GM21825 (cell line): Measurements from ENCODE around the gene RALGPS1.

Source experiments
- ATAC-seq: cut with Tn5 transposase; IDR thresholded peaks from one replicate; pipeline ENCODE4 v1.9.1; 2021; ENCODE audit warnings: mild to moderate bottlenecking, moderate library complexity; ENCODE audit not compliant: unreplicated experiment

Gene RALGPS1

GRCh38 chr9:127114606-127115005 lies 200.0 kb downstream of the RALGPS1 start:
- no peak for ATAC-seq

- no peak for ATAC-seq
Measured at GRCh38 chr9:127116088-127116726, 201.6 kb downstream of the RALGPS1 start.

DNA sequence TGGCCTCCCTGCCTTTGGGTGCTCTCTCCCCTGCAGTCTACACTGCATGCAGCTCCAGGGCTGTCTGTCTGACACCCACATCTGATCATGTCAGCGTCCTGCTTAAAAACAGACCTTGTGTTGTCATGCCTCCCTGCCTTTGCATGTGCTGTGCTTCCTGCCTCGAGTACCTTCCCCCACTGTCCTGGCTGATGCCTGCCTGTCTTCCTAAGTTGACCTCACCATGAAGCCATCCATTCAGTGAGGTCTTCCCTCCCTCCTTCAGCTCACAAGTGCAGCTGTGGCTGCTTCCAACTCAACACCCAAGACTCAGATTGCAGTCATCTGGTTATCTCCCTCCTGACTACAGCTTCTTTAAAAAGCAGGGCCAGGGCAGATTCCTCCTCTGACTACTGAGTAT lies 202.4 kb downstream of the RALGPS1 start:
- ATAC-seq: no peak

DNA sequence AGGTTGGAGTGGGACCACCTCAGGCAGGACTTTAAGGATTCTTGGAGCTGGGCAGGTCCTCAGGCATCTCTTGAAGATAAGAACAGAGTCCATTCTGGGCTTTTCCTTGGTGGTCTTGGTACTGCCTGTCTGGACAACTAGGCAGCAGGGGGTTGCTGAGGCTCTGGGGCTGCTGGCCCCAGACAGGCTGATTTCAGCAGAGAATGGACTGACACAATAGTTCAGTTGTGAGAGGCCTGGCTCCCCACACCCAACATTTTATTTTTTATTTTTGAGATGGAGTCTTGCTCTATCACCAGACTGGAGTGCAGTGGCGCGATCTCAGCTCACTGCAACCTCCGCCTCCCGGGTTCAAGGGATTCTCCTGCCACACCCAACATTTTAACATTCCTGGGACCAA lies 203.2 kb downstream of the RALGPS1 start:
- ATAC-seq: no peak

DNA sequence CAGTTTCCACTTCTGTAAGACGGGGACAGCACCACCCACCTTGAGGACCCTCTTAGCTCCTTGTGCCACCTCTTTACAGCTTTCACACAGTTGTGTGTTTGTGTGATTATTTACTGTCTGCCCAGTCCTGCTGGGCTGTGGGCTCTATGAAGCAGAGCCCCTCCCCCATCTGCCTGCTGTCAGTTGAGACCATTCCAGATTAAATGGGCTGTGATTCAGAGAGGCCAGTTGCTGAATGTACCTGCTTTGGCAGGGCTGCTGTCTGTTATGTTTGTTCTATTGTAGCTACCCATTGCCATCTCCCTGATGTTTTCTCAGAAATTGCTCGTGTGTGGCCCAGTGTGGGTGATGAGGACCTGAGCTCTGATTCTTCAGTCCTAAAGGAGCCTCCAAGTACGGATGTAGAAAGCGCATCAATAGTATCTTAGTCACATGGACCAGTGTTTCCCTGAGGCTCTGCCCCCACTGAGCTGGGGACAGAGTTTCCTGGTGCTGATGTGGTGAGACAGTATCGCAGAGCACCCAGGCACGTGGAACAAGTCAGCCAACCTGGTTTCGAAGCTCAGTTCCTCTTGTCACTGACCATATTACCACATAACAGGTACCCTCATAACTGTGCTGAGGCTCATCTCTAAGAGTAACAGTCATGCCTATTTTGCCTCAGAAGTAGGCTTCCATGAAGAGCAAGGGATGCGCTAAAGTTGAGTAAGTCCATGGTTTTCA lies 204.2 kb downstream of the RALGPS1 start:
- no peak for ATAC-seq

DNA sequence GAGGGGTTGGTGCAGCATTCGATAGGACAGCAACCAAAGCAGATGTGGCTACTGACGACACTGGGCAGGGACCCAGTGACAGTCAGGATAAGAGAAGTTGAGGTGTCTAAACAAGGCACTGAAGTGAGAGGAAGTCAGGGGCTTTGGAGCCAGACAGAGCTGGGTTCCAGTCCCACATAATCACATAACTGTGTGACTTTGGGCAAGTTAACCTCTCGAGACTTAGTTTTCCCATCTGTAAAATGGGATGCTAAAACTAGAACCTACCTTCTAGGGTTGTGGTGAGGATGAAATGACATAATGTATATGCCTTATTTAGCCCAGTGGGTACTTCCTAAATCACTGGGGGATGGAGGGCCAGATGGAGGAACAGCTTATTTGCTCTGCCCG lies 204.7 kb downstream of the RALGPS1 start:
- ATAC-seq: no peak

GRCh38 chr9:127121628-127122175 lies 207.1 kb downstream of the RALGPS1 start:
- ATAC-seq: no peak

DNA sequence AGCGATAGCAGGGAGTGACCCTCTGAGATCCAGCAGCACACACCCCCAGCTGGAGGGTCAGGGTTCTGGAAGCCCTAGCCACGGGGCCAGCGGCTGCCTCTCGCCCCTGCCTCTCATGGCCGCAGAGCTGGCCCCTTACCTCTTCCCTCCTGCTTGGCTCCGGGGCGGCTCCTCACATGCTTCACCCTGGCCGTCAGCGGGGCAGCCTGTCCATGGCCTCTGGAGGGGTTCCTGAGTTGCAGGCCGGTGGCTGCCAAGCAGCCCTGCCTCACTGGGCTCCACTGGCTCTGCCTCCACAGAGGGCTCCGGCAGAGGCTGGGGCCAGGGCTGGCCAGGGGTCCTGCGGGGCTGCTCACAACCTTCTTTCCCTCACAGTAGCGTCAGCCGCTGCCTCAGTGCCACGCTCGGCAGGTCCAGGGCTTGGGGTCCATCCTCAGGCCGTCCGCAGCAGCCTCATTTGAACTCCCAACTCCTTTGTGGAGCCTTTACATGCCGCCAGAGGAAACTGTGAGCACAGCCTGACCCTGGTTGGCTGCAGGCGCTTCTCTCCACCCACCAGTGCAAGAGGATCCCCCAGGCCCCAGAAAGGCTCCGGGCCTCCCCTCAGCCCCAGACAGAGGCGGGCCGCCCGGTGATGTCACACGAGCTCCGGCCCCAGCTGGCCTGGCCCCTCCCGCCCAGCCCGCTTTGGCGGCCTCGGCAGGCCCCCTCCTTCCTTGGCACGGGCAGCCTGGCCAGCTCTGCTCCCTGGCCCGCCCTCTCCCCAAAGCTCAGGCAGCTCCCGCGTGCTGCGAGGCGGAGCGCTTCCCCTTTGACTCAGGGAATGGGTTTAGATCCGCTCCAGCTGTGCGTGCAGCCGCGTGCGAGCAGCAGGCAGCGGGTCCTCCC lies 207.8 kb downstream of the RALGPS1 start, which contains the start of gene ANGPTL2:
TSS of gene ANGPTL2 (minus strand) at position 460 of the 888 bp plus-strand sequence. CDS start 13,904 bp downstream, outside the sequence.
- no peak for ATAC-seq

DNA sequence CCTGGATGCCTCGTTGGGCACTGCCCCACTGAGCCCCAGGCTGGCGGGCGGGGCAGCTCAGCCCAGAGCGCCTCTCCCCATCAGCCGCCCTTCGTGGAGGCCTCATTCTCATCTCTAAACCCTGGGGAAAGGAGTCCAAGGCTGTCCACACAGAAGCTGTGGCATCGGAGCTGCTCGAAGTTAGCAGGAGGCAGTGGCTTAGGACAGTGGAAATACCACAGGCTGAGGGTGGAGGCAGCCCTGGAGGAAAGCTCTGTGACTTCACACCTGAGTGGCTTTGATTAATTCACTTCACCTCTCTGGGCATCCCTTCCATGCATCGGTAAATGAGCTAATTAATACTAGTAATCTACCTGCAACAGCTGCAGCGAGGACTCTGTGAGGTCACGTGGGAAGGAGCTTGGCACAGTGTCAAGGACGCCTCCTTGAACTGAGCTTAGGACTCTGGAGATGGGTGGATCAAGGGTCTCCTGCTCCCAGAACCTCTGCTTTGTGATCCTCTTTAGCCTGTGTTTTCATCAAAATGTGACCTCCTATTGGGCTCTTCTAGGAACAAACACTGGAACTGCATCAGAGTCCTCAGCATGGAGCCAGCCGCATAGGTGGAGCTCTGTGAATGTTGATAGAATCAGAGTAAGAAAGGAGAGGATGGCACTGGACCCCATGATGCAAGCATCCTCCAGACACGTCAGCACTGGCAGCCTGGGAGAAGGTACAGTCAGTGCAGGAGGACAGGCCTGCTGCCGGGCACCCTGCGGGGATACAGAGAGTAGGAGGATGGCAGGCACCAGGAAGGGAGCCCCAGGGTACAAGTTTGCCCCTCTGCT lies 208.7 kb downstream of the RALGPS1 start:
- ATAC-seq: no peak

- no peak for ATAC-seq
Measured at GRCh38 chr9:127124111-127124531, 209.5 kb downstream of the RALGPS1 start.

GRCh38 chr9:127124792-127125191 lies 210.2 kb downstream of the RALGPS1 start:
- ATAC-seq: no peak

DNA sequence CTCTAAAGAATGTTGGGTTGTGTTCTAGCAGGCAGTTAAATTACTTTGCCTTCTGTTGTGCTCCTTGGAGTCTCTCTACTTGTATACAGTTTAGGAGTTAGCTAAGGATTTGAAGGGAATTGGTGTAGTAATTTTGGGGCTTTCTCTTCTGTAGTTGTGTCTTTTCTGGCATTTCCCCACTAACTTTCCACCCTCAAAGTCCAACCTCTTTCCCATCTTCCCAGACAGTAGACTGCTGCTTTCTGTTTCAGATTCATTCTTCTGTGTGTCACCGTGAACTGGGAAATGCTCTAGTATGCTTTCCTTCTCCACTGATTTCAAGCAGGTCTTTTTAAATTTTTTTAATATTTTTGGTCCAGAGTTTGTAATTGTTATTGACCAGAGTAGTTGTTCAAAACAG lies 212.4 kb downstream of the RALGPS1 start:
- no peak for ATAC-seq

GRCh38 chr9:127128341-127129072 lies 213.9 kb downstream of the RALGPS1 start:
- no peak for ATAC-seq

DNA sequence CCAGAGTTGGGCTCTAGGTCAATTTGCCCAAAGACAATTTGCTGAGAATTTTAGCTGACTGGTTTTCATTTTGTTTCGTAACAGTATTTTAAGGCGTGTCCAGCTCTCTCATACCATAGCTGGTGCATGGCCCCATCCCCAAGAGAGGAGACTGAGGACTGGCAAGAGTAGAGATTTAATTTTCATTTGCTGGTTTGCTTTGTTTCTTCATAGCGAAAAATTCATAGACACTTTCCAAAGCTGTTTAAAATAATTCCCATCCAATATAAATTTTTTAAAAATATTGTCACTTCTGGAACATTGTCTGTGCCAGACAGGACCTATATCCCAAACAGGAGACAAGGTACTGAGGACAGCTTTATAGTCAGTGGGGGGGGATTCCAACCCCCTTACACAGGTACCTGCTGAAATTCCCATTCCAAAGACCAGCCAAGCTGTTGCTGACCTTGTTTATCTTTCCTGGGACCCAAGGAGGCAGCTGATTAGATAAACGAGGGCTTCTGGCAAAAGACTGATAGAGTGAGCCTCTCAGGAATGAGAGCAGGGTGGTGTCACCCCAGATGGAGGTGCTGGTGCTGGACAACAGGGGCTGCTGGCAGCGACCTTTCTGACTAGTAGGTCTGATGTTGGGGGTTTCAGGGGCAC lies 214.6 kb downstream of the RALGPS1 start:
- no peak for ATAC-seq

- no peak for ATAC-seq
Measured at GRCh38 chr9:127129718-127130085, 215.1 kb downstream of the RALGPS1 start.

DNA sequence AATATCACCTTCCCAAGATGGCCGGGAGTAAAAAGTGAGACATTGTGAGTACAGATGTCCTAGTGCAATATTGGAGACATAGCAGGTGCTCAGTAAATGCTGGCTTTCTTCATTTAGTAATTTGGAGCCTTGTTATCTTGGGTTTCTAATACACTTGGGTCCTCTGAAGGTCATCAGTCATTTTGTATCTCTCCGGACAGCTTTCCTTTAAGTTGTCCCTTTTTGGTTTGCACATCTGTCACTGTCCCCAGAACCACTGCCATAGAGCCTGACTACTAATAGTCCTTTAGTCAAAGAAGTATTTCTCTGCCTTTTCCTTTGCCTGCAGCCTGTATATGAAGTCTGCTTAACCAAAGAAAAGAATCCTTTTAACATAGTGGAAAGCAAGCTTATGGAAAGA lies 215.7 kb downstream of the RALGPS1 start:
- ATAC-seq: no peak

DNA sequence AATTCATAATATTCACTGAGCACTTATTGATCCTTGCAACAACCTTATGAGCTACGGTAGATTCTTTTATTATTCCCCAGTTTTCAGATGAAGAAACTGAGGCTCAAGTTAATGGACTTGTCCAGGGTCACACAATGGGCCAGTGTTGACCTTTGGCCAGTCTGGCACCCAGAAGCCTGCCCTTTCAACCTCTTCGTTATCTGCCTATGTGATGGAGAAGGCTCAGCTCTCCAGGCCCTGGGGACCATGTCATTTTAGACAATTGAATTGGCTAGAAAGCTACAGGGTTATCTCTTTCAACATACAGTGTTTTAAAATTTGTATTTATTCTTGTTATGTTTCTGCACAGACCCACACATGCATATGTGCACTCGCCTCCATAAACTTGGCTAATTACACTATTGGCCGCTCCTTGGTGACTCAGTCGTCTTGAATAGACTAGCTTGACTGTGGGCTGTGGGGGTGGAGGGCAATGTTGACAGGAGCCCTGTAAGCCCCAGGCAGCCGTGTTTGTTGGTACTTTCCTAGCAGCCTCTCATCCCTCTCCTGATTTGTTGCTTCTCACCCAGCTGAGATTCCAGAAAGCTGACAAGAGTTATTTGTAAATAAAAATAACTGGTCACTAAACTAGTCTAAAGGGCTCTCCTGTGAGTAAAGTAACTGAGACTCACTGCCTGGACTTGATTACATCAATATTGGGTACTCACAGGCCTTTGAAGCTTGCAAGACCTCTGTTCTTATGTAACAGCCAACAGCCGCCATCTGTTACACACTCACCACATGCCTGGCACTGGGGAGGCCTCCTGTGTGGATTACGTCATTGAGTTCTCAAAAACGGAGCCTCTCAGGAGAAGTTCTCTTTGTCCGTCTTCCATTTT lies 216.3 kb downstream of the RALGPS1 start:
- ATAC-seq: no peak

- no peak for ATAC-seq
Measured at GRCh38 chr9:127131871-127132270, 217.3 kb downstream of the RALGPS1 start.
